Measurements from ENCODE around the gene OPN4.

DNA sequence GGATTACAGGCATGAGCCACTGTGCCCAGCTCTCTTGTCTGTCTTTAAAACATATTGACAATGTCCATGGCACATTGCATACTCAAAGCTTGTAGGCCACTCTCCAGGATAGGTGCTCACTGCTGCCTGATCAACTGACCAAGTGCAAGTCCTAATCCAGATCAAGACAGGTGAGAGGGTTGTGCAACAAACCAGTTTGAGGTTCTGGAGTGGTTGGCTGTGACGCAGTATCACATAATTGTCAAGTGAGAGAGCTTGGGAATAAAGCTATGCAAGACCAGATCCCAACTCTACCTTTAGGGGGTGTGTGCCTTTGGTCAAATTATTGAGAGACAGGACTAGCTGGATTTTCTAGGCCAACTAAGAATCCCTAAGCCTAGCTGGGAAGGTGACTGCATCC, 43.0 kb upstream of the OPN4 start:
- no peak for TF ChIP-seq POLR2A (IDR thresholded peaks at IDR 0.05)
- TF ChIP-seq, protein P1, sequence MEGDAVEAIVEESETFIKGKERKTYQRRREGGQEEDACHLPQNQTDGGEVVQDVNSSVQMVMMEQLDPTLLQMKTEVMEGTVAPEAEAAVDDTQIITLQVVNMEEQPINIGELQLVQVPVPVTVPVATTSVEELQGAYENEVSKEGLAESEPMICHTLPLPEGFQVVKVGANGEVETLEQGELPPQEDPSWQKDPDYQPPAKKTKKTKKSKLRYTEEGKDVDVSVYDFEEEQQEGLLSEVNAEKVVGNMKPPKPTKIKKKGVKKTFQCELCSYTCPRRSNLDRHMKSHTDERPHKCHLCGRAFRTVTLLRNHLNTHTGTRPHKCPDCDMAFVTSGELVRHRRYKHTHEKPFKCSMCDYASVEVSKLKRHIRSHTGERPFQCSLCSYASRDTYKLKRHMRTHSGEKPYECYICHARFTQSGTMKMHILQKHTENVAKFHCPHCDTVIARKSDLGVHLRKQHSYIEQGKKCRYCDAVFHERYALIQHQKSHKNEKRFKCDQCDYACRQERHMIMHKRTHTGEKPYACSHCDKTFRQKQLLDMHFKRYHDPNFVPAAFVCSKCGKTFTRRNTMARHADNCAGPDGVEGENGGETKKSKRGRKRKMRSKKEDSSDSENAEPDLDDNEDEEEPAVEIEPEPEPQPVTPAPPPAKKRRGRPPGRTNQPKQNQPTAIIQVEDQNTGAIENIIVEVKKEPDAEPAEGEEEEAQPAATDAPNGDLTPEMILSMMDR (IDR thresholded peaks at IDR 0.05), result no peak

Data from body of pancreas (tissue), 4 donors.